ENCODE measurements around the gene MARF1.

The MARF1 gene

DNA sequence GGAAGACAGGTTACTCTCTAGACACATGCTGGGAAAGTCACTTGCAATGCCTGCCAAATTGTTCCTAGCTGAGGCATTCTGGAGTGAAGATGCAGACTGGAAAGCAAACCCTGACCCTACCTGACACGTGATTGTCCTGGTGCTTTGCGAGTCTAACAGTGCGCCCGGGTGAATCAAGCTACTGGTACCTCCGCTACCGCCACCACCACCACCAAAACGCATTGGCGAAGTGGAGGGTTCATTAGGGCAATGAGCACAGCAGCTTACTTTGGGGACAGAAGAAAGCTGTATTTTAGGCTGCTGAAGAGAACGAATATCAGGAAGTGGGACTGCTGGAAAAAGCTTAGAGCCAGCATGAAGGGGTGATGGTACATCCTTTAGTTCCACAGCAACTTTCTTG lies 7.0 kb downstream of the MARF1 start:
- in situ Hi-C loops (cut with HindIII; ENCODE audit: low pct_unique_long_range_greater_than_20kb, low sequenced_read_pairs), result no loop called here
- TF ChIP-seq JUND (IDR thresholded peaks at IDR 0.05; ENCODE audit: low read depth), result no peak
- no peak for DNase-seq (ENCODE audit: low read depth in 1 of 2, low spot score in 1 of 2)

DNA sequence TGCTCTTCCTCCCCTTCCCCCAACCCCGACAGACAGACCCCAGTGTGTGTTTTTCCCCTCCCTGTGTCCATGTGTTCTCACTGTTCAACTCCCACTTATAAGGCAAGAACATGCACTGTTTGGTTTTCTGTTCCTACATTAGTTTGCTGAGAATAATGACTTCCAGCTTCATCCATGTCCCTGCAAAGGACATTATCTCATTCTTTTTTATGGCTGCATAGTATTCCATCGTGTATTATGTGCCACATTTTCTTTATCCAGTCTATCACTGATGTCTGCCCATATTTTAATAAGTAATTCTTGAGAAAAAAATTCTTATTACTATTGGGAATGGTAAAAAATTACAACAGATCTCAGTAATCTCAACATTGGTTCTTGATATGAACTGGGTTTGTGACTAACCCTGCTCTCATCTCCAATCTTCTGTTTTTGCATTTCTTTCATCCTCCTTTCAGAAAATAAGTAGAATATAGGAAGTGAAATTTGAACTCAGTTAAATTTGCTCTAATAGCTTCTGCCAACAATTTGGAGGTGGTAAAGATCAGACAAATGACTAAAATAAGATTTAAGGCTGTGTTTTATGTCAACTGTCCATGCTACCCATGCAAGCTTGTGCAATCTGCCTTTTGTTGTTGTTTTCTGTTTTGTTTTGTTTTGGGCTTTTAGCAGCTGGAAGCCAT lies 11.1 kb downstream of the MARF1 start:
- no peak for DNase-seq (ENCODE audit: low read depth in 1 of 2, low spot score in 1 of 2)
- in situ Hi-C loops (cut with HindIII; ENCODE audit: low pct_unique_long_range_greater_than_20kb, low sequenced_read_pairs), result no loop called here
- no peak for TF ChIP-seq JUND (IDR thresholded peaks at IDR 0.05; ENCODE audit: low read depth)

DNA sequence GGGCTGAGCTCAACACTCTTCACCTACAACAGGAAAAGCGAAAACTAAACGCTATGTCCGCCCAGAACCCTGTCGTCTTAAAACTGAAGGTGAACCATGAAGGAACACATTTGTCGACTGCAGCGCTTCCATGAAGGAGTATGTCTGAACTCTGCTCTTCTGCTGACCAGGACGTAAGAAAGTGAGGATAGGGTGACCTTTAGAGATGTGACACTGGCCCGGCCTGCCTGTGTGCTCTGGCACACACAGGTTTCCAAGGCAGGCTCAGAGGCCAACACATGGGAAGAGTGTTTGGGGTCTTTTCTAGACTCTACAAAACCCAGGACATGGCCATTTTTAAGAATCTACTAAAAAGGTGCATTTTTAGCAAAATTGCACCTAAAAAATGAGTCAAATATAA lies 21.1 kb downstream of the MARF1 start:
- in situ Hi-C loops (cut with HindIII; ENCODE audit: low pct_unique_long_range_greater_than_20kb, low sequenced_read_pairs), result no loop called here
- DNase-seq (ENCODE audit: low read depth in 1 of 2, low spot score in 1 of 2), result no peak
- TF ChIP-seq JUND (IDR thresholded peaks at IDR 0.05; ENCODE audit: low read depth), result no peak

DNA sequence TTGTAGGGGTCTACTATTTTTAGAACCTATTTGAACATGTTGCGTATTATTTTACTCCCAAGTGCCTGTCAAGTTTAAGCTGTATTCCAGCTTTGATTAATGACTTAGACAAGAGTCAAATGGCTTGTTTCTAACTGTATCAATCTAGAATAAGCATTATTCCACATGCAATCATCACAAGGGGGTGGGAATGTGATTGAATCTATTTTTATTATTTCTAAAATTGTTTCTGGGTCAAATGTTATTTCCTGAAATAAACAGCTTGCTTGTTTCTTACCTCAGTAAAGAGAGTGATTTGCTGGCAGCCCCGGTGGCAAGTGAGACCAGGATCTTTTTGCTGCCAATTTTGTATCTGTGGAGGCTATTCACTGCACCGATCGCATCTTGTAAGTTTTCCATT lies 21.5 kb downstream of the MARF1 start:
- in situ Hi-C loops (cut with HindIII; ENCODE audit: low pct_unique_long_range_greater_than_20kb, low sequenced_read_pairs), result no loop called here
- no peak for DNase-seq (ENCODE audit: low read depth in 1 of 2, low spot score in 1 of 2)
- no peak for TF ChIP-seq JUND (IDR thresholded peaks at IDR 0.05; ENCODE audit: low read depth)

DNA sequence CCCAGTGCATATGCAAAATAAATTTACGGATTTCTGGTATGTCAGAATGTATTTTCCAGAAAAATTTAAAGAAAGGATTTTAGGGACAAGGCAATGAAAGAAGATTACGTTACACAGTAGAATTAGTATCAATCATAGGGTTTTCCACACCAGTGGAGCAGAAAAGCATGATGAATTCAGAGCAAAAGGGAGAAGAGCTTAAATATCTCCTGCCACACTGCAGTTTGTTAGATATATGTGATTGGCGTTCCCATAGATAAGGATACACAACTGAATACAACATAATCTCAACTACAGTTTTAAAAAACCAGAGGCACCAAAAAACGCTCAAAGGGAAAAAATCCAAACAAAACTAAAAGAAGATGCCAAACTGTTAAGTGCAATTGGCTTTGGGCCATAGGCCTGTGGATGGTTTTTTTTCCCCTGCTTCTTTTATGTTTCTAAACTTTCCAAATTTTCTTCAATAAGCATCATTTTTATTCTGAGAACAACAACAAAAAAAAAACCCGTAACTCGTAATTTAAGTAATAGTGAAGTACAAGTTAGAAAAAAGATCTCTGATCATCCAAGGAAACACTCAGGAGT lies 22.3 kb downstream of the MARF1 start:
- in situ Hi-C loops (cut with HindIII; ENCODE audit: low pct_unique_long_range_greater_than_20kb, low sequenced_read_pairs), result no loop called here
- TF ChIP-seq JUND (IDR thresholded peaks at IDR 0.05; ENCODE audit: low read depth), result no peak

DNA sequence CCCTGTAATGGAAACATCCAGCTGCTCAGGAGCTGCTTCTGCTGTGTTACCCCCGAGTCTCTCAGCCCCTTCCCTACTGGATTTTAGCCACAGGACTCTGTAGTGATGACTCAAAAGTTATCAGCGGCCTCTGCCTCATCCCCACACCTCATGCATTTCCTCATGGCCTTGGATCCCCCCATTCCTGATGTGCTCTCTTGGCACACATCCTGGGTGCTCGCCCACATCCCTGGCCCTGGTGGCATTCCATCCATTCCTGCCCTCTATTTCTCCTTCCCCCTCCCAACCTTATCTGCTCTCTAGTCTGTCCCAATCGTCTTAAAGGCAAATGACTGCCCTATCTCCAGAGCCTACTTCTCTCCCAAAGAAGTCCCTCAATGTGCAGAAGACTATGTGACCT lies 24.6 kb downstream of the MARF1 start:
- in situ Hi-C loops (cut with HindIII; ENCODE audit: low pct_unique_long_range_greater_than_20kb, low sequenced_read_pairs), result no loop called here
- no peak for DNase-seq (ENCODE audit: low read depth in 1 of 2, low spot score in 1 of 2)
- TF ChIP-seq JUND (IDR thresholded peaks at IDR 0.05; ENCODE audit: low read depth), result no peak

More for the DNA sequence above, 22.3 kb downstream of the MARF1 start:
- no peak for DNase-seq (ENCODE audit: low read depth in 1 of 2, low spot score in 1 of 2)

DNA sequence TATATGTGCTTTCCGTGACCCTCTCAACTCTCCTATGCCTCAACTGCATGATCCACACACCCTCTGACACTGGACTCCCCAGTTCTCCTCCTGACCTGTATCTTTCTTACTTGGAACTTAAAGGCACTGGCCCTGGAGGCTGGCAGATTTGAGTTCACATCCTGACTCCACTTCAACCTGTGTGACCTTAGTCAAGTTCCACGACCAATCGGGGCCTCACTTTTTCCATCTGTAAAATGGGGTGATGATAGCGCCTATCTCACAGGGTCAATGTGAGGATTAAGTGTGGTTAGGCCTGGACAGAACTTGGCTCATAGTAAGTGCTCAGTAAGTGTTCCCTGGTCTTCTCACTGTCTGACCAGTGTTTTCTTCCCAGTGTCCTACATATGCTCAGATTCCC lies 25.1 kb downstream of the MARF1 start:
- no peak for TF ChIP-seq JUND (IDR thresholded peaks at IDR 0.05; ENCODE audit: low read depth)
- in situ Hi-C loops (cut with HindIII; ENCODE audit: low pct_unique_long_range_greater_than_20kb, low sequenced_read_pairs), result no loop called here
- no peak for DNase-seq (ENCODE audit: low read depth in 1 of 2, low spot score in 1 of 2)

DNA sequence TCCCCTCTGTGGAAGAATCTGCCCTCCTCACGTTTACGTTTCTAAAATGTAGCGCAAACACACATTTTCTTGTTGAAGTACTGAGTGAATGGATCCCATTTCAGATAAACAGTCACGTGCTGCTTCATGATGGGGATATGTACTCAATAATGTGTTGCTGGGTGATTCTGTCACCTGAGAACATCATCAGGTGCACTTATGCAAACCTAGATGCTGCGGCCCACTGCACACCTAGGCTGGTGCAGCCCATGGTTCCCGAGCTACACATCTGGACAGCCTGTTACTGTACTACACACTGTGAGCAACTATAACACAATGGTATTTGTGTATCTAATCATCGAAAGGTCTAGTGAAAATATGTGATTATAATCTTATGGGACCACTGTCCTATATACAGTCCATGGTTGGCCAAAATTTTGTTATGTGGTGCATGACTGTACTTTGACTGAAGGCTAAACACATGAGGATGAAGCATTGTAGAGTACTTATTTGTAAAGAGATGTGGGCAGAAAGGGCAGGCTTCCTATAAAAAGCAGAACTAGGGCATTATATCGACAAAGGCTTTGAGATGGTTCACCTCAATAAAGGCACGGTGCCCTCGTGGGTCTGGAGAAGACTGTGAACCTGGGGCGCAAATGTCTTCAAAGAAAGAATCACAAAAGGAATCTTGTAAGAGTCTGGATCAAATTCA lies 26.3 kb downstream of the MARF1 start:
- TF ChIP-seq JUND (IDR thresholded peaks at IDR 0.05; ENCODE audit: low read depth), result no peak
- DNase-seq (ENCODE audit: low read depth in 1 of 2, low spot score in 1 of 2), result no peak
- in situ Hi-C loops (cut with HindIII; ENCODE audit: low pct_unique_long_range_greater_than_20kb, low sequenced_read_pairs), result no loop called here

DNA sequence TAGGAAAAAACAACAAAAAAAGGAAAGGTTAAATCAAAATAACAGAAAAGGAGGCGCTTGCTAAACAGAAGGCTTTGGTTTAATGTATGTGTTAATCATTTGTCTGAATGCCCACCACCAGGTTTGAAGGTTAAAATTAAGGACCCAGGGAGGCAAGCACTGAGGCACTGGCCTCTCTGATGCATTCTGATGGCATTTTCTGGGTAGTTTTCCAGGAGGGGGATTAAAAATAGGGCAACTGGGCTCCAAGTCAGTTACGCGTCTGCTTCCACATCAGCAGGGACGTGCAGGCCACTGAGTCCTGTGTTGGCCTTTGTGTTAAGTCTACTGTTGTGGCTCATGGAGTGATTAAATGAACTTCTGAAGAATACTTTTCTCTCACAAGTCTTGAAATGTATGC lies 26.9 kb downstream of the MARF1 start:
- no peak for TF ChIP-seq JUND (IDR thresholded peaks at IDR 0.05; ENCODE audit: low read depth)
- no peak for DNase-seq (ENCODE audit: low read depth in 1 of 2, low spot score in 1 of 2)
- in situ Hi-C loops (cut with HindIII; ENCODE audit: low pct_unique_long_range_greater_than_20kb, low sequenced_read_pairs), result no loop called here

DNA sequence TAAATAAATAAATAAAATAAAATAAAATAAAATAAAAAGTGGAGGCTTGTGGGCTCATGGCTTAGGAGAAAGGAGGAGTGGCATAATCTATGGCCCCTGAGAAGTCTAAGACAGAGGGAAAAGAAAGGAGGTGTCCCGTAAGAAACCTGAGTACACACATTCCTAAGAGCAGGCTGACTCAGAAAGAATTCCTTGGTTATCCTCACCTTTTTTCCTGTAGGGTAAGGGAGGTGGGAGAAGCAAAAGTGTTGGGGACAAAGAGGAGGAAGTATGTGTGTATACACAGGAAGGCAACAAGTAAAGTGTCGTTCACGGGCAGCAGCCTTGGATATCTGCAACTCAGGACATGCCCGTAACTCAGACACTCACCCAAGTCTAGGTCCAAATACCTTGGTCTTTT lies 29.3 kb downstream of the MARF1 start:
- in situ Hi-C loops (cut with HindIII; ENCODE audit: low pct_unique_long_range_greater_than_20kb, low sequenced_read_pairs), result no loop called here
- no peak for DNase-seq (ENCODE audit: low read depth in 1 of 2, low spot score in 1 of 2)
- no peak for TF ChIP-seq JUND (IDR thresholded peaks at IDR 0.05; ENCODE audit: low read depth)

DNA sequence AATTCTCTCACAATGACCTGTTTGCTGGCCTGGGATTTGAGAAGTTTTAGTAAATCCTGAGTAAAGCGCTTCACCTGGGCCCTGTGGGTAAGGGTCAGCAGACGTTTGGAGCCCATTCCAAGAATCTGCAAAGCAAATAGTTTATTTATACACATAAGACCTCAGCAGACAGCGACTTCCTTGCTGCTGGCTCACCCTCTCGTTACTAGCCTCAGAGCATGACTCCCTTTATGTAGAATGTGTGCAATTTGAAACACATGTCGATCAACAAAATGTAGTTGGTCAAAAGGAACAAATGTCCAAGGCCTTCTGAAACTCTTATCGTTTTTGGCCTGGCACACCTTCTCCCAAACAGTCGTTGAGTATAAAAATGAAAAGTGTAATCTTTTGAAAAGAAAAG lies 31.3 kb downstream of the MARF1 start:
- no peak for DNase-seq (ENCODE audit: low read depth in 1 of 2, low spot score in 1 of 2)
- in situ Hi-C loops (cut with HindIII; ENCODE audit: low pct_unique_long_range_greater_than_20kb, low sequenced_read_pairs), result no loop called here
- no peak for TF ChIP-seq JUND (IDR thresholded peaks at IDR 0.05; ENCODE audit: low read depth)

DNA sequence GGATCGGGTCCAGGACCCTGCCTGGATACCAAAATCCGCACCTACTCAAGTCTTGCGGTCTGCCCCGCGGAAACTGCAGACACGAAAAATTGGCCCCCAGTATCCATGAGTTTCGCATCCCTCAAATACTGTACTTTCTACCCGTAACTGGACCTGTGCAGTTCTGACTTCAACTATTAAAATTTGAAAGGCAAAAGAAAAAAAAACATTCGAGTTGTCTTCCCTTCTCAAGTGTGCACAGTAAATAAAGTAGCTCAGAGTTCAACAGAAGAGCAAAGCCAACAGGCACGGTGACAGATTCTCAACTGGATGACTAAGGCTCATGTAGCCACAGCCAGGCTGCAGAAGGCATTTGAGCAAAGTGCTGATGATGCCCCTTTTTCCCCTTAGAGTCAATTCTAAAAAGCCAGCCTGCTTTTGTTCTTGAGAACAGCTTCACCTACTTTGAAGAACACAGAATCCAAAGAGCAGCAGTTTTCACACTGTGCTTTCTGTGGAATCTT lies 32.5 kb downstream of the MARF1 start:
- in situ Hi-C loops (cut with HindIII; ENCODE audit: low pct_unique_long_range_greater_than_20kb, low sequenced_read_pairs), result no loop called here
- DNase-seq (ENCODE audit: low read depth in 1 of 2, low spot score in 1 of 2), result no peak
- TF ChIP-seq JUND (IDR thresholded peaks at IDR 0.05; ENCODE audit: low read depth), result no peak

DNA sequence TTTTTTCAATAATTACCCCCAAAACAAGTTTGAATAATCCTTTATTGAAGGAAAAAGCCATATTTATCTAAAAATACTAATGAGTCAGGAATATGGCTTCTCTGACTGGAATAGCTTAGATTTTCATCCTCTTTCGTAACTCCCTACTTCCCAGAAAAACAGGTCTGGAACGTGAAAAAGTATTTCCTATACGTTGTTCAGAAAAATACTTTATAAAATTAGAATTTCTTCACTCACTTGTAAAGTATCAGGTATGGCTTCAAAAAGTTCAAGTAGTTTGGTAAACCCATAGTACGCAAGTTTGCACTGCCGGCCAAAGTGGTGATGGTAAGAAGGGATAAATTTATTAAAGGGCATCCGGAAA lies 33.7 kb downstream of the MARF1 start:
- in situ Hi-C loops (cut with HindIII; ENCODE audit: low pct_unique_long_range_greater_than_20kb, low sequenced_read_pairs), result no loop called here
- no peak for DNase-seq (ENCODE audit: low read depth in 1 of 2, low spot score in 1 of 2)
- TF ChIP-seq JUND (IDR thresholded peaks at IDR 0.05; ENCODE audit: low read depth), result no peak

Data from T47D (cell line).